Thyroid gland (tissue), 4 donors: ENCODE data around the gene NAV2.

Source experiments
- POLR2A ChIP-seq, 2 donors: fragments of 450-650 bp; IDR thresholded peaks; one replicate each; pipeline ENCODE4 v1.6.1; 2017; ENCODE audit warnings: antibody characterized with exemption in 2 of 2, mild to moderate bottlenecking in 2 of 2, moderate library complexity in 1 of 2
- TF ChIP-seq, protein P1 (sequence below), 6 experiments: fragments of 200-600 bp in 3 of 6; fragments of 450-650 bp in 3 of 6; sonication (generic) in 3 of 6; IDR thresholded peaks; one replicate each; pipeline ENCODE4 v1.5.1; 2016 to 2019; ENCODE audit warnings: antibody characterized with exemption in 6 of 6, mild to moderate bottlenecking in 2 of 6, inconsistent platforms in 1 of 6, moderate library complexity in 1 of 6

DNA sequence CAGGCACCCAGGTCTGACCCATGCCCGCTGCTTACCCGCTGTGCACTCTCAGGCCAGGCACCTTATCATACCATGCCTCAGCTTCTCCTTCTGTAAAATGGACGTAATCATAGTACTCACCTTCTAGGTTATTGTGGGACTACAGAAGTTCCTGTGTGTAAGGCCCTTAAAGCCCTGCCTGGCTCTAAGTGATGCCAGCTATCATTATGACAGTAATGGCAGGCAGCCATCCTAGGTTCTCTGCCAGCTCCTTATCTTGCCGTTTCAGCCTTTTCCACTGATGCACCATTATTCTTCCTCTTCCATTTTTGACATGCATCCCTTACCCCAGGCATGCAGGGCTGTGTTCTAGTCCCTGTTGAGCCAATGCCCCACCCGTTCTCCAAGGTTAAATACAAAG, 389.8 kb downstream of the NAV2 start:
- TF ChIP-seq, protein P1, sequence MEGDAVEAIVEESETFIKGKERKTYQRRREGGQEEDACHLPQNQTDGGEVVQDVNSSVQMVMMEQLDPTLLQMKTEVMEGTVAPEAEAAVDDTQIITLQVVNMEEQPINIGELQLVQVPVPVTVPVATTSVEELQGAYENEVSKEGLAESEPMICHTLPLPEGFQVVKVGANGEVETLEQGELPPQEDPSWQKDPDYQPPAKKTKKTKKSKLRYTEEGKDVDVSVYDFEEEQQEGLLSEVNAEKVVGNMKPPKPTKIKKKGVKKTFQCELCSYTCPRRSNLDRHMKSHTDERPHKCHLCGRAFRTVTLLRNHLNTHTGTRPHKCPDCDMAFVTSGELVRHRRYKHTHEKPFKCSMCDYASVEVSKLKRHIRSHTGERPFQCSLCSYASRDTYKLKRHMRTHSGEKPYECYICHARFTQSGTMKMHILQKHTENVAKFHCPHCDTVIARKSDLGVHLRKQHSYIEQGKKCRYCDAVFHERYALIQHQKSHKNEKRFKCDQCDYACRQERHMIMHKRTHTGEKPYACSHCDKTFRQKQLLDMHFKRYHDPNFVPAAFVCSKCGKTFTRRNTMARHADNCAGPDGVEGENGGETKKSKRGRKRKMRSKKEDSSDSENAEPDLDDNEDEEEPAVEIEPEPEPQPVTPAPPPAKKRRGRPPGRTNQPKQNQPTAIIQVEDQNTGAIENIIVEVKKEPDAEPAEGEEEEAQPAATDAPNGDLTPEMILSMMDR (IDR thresholded peaks at IDR 0.05): no peak
- TF ChIP-seq POLR2A (IDR thresholded peaks at IDR 0.05): no peak
